Stimulated activated CD8-positive, alpha-beta memory T cell treated with anti-CD3 and anti-CD28 coated beads, Interleukin-2, amount 100 ng/mL, for 48 hours (primary cell): ENCODE data around the gene ADD3.
A peak's percentile ranks its signal among the peaks of the same experiment; 100 is the strongest.

ENCODE experiments used
- DNase-seq, 2 donors: peaks; one replicate each; pipeline ENCODE4 v3.0.0-alpha.2; 2020; ENCODE audit warnings: low read depth in 2 of 2

The ADD3 gene

GRCh38 chr10:110007701-110008517 is at the start of gene ADD3:
TSS of gene ADD3 (plus strand) at chr10:110007984. CDS start at chr10:110100654, 92,670 bp downstream.
- peak; percentile 91 to 92 for DNase-seq

DNA sequence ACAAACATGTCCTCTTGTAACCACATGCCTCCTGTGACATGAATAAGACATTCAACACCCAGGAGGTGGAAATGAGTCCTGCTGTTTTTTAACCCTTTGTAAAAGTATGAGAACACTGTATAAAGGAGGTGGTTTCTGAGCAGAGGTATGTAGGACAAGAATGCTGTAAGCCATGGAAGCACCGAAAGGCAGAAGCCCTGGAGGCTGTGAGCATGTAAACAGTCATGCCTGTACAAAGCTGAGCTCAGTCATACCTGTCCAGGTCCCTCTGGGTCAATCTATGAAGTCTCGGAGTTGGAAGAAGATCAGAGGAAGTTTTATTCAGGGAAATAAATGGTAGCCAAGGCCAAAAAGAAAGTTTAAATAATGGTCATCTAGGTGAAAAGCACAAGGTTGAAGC is 49.7 kb upstream of the ADD3 start:
- no peak for DNase-seq

DNA sequence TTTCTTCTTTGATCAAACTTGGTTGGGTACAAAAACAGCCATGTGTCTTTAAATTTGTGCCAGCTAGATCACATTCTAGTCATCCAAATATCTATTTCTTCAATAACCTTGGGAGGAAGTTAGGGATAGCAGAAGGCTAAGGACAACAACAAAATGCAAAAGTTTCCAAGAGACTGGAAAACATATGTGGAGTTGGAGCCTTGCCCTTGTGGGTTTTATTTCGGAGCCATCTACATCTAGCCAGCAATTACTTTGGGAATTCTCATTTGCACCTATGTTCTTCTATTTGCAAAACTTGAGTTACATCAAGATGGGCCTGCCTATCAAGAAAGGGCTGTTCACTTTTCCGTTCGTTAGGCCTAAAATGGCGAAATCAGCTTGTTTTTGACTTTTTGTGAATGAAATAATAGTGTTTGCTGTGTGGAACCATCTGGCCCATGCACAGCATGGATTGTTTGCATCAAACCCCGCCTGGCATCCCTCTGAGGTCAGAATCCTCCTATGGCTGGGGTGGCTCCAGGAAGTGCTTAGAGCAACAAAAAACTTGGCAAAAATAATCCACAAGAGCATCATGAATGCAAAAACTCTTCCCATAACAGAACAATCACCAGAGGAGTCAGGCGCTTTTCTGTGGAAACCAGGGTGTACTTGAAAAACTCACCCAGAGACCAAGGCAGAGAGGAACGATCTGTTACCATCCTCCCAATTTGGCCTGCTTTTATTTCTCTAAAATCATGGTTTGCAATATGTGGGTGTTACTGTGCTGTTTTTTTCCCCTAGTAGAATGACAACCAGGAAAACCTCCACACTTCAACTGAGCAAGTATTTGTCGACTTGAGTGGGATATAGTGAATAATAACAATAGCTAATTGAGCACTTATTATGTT is 48.3 kb upstream of the ADD3 start:
- no peak for DNase-seq

DNA sequence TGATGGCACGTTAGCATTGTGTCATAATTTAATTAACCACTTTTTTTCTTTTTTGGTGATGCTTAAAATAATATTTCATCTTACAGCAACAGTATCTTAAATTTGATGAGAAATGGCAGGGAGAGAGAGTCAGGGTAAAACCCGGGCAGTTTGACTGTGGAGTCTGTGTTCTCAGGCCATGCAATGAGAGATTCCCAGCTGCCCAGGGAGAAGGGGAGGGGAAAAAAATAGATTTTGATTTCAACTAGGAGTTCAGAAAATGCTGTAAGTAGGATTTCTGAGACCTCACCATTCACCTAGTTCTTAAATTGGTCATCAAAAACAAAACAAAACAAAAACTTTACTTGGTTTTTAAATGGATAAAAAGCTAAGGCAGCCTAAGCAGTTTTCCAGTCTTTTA is 47.1 kb upstream of the ADD3 start:
- DNase-seq, result no peak

- no peak for DNase-seq
Measured at GRCh38 chr10:109961174-109962001, 46.4 kb upstream of the ADD3 start.

- no peak for DNase-seq
Measured at GRCh38 chr10:109962247-109962646, 45.5 kb upstream of the ADD3 start.

DNA sequence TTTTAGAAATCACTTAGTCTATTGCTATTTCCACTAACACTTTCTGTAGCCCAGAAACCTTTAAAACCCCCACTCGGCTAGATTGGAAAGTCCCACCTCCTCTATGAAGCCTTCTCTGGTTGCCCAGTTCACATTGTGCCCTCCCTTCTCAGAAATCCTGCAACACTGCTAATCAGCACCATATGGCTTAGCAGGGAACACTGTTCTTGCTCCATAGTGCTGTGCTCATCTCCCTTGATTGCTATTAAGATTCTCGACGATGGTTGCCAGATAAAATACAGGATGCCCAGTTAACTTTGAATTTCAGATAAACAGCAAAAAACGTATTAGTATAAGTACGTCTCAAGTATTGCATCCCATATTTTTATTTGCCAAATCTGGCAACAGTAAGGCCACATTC is 44.3 kb upstream of the ADD3 start:
- no peak for DNase-seq

DNA sequence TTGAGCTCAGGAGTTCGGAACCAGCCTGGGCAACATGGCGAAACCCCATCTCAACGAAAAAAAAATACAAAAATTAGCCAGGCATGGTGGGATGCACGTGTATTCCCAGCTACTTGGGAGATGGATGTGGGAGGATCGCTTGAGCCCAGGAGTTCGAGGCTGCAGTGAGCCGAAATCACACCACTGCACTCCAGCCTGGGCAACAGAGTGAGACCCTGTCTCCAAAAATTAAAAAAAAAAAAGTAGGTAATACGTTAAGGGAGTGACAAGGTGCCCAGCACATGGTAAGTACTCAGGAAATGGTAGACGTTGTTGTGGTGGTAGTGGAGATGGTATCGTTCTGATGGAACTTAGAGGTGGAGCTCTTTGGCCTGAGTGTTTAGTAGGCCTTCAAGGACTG is 43.5 kb upstream of the ADD3 start:
- no peak for DNase-seq

DNA sequence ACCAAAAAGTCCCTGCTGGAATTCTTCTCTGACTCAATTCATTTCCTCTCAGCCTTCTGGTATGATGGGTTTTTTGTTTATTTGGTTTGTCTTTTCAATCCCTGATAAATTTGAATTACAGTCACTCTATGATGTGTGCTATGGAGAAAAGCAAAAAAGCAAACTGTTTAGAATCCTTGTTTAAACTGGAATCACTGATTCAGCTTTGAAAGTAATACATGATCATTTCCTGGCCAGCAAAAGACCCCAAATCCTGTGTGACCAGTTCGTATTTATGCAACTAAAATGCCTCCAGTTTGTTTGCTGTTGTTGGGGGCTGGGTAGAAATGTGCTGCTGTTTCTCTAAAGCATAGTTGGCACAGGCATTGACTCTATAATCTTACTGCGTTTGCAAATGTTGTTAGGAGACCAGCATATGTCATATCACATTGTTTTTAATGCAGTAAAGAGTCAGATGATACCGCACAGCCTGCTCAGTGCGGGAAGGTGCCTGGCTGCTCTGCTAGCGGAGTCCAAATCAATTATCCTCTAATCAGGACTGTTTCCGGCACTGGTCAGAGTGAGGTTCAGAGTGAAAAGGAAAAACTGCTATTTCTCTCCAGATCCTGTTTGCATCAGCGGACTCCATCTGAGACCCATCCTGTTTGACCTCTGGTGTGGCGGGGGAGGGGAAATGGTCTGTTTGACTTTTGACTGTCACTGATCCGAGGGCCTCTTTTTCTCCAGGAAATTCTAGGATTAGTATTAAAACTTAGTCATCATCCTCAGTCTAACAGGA is 40.6 kb upstream of the ADD3 start:
- no peak for DNase-seq

DNA sequence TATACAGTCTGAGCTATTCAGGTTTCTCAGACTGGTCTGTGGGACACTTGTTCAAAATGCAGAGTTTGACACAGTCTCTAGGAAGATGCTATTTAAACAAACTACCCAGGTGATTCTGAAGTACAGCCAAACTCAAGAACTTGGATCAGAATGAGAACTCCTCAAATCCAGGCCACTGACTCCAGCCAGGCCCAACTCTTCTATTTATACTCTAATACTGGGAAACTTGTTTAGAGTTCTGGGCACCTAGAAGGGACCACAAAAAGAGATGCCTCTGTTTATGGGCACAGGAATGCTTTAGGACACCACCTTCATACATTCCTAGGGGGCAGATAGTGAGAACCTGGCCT is 40.1 kb upstream of the ADD3 start:
- no peak for DNase-seq

GRCh38 chr10:109968953-109969759 is 38.6 kb upstream of the ADD3 start:
- DNase-seq, result no peak

- no peak for DNase-seq
Measured at GRCh38 chr10:109969760-109970346, 37.9 kb upstream of the ADD3 start.

GRCh38 chr10:109971634-109972033 is 36.1 kb upstream of the ADD3 start:
- no peak for DNase-seq

DNA sequence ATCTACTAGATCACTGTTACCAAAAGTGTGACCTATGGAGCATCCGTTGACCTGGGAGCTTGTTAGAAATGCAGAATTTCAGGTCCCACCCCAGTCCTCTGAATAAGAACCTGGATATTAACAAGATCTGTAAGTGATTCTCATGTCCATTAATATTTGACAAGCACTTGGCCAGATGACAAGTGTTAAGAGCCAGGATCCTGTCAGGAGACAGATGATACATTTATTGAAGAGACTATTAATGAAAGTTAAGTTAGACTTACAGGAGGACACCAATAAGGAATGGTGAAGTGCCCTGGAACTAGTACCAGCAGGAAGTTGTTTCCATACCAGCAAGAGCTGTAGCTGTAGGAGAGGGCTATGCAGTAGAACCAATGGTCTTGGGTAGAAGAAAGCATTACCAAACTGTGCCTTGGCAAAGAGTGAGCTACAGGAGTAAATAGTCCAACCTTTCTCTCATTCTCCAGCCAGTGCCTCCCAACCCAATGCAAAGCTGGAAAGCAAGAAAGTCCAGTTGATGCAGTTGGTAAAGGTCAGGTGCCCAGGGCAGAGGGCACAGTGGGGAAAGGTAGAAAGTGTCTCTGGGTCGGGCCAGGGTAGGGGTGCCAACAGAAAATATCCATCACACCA is 35.3 kb upstream of the ADD3 start:
- DNase-seq, result no peak

GRCh38 chr10:109973326-109973829 is 34.4 kb upstream of the ADD3 start:
- DNase-seq, result no peak

GRCh38 chr10:109974504-109975191 is 33.1 kb upstream of the ADD3 start:
- no peak for DNase-seq

DNA sequence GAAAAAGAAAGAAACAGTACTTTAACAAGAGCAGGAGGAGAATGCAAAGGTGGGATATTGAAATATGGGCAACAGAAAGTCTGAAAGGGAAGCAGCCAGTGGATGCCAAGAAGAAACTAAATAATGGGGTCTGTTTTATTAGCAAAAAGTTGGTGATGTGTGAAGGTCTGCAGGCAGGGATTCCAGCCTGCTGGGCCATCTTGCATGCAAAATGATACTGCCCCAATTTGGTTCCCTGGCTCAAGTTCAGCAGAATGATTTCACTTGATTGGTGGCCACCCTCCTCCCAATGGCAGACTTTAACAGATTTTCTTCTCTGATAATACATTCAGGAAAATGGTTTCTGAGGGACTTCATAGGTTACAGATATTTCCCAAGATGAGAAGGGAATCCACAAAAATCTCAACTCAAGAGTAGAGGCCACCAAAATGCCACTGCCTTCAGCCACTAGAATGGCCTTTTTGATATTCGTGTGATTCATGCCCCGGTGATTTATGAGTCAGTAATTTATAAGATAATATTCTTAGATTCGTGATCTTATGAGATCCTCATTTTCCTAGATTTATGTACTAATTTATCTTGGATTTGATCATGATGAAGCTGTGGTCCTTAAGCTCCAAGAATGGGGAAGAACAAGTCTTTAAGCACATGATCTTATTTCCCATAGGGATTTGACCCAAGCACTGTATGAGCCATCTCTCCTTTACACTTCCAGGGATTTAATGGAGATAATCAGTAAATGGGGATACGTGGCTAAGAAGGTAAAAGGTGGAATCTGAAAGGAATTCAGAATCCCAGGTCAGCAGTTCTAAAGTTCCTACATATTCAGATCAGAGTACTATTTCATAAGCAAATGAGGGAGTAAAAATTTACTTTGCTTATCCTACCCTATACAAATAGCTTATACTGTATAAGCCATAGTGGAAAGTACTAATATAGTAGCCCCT is 32.3 kb upstream of the ADD3 start:
- no peak for DNase-seq

- no peak for DNase-seq
Measured at GRCh38 chr10:109976681-109977080, 31.1 kb upstream of the ADD3 start.
